Stimulated activated CD8-positive, alpha-beta memory T cell treated with anti-CD3 and anti-CD28 coated beads, Interleukin-12 subunit alpha, Interleukin-12 subunit beta, amount 100 ng/mL, for 24 hours (primary cell): ENCODE data around the gene SOWAHA.
"Not testable (repeated sequence)": the region's sequence is repeated elsewhere in the genome, so short reads cannot be mapped to it uniquely, and the experiment has no call there.

Experiments used
- DNase-seq: peaks from one replicate; pipeline ENCODE4 v3.0.0-alpha.2; 2020; ENCODE audit errors: extremely low read depth

The SOWAHA gene

GRCh38 chr5:132853323-132853722, 40.2 kb downstream of the SOWAHA start:
- no peak for DNase-seq

DNA sequence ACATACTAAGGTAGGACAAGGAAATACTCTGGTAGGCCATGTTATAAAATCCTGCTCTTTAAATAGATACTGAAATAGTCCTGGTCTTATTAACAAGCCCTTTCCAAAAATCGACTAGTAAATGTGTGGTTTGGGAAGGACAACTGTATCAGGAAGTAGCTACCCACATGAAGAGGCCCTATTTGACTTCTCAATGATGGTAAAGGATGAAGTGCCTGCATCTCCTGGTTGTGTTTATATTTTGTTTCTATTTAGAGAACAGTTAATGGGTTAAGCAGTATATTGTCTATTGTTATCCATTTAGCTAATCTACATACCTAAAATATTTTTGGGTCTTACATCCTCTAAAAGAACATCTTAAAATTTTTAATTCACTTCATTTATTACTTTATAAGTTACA, 40.7 kb downstream of the SOWAHA start:
- DNase-seq: no peak

DNA sequence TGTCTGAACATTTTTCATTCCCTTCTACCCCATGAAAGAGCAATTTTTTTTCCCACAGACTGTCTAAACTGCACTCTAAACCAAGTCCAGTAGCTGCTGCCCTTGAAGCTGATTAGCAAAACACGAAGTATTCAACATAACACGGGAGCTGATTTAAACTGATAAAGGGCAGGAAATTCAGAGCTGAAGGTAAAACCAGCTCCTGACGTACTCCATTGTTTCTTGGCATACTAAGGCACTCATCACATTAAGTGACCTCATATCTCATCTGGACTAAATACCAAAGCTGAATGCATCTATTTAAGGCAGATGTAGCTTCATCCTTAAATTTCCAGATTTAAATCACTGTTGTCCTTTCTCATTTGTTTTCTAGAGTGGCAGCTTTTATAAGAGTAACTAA, 41.2 kb downstream of the SOWAHA start:
- DNase-seq: no peak

DNA sequence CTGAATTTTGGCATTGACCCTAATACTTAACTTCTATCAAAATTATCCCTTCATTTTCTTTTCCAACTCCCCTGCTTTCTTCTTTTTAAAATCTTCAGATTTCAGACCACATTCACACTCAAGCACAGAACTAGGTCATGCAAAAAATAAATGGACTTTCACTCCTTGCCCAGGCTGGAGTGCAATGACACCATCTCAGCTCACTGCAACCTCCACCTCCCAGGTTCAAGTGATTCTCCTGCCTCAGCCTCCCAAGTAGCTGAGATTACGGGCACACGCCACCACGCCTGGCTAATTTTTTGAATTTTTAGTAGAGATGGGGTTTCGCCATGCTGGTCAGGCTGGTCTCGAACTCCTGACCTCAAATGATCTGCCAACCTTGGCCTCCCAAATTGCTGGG, 41.9 kb downstream of the SOWAHA start:
- not testable (repeated sequence) for DNase-seq

- no peak for DNase-seq
Measured at GRCh38 chr5:132856011-132856410, 42.9 kb downstream of the SOWAHA start.

GRCh38 chr5:132859889-132860437, 46.9 kb downstream of the SOWAHA start:
- DNase-seq: no peak

DNA sequence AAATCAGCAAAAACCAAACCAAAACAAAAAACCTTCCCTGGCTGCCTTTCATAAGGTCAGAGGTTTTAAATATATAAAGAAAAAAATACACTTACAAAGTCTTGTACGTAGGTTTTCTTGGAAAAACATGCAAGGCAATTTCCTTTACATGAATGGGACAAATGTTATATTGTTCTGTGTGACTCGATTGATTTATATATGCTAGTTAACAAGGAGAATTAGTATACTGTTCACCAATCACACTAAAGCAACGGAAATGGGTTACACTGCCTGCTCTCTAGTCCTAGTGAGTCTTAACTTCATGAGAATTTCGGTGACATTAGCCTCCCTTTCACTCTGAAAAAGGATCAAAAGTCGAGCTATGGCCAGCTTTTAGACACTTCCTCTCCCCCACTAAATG, 47.6 kb downstream of the SOWAHA start:
- DNase-seq: no peak

GRCh38 chr5:132865668-132866341, 52.7 kb downstream of the SOWAHA start:
- DNase-seq: no peak
